Tibial nerve (tissue), 3 donors: ENCODE measurements around the gene ZNF185.

Experiments
- CTCF ChIP-seq, 5 experiments: fragments of 200-600 bp in 3 of 5; fragments of 450-650 bp in 2 of 5; sonication (generic) in 3 of 5; IDR thresholded peaks; one replicate each; pipeline ENCODE4 v1.5.1; 2016 to 2019; ENCODE audit warnings: antibody characterized with exemption in 5 of 5, mild to moderate bottlenecking in 3 of 5, moderate library complexity in 2 of 5
- POLR2A ChIP-seq, 2 donors: fragments of 450-650 bp; IDR thresholded peaks; one replicate each; pipeline ENCODE4 v1.6.1; 2017; ENCODE audit warnings: antibody characterized with exemption in 2 of 2, mild to moderate bottlenecking in 2 of 2, moderate library complexity in 2 of 2

DNA sequence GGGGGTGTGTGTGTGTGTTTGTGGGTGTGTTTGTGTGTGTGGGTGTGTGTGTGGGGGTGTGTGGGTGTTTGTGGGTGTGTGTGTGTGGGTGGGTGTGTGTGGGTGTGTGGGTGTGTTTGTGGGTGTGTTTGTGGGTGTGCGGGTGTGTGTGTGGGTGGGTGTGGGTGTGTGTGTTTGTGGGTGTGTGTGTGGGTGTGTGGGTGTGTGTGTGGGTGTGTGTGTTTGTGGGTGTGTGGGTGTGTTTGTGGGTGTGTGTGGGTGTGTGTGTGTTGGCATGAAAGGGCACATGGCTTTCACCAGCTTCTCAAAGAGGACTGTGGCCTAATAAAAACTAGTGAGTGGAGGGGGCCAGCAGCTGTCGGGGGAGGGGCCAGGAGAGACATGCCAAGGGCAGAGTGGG, 25.3 kb upstream of the ZNF185 start:
- TF ChIP-seq CTCF (IDR thresholded peaks at IDR 0.05) (no peak), POLR2A (IDR thresholded peaks at IDR 0.05) (no peak)
